ENCODE measurements around the gene TPX2. TPM values are rescaled to one million over a fixed set of nuclear protein-coding genes. Genes with fewer than 3 reads are reported as not detected.

TPX2 gene
- polyA plus RNA-seq, 1 of the 3 experiments (the other 2 are of a cell fraction): 17.1 TPM

- Histone ChIP-seq H3K27ac (ENCODE audit: low read depth in 2 of 2, low read length in 1 of 2) (peak overlapping the region; percentile 98 to 100), H3K4me3 (ENCODE audit: low read depth in 2 of 2, low read length in 1 of 2) (peak overlapping the region; percentile 59 to 81), H3K27me3 (ENCODE audit: insufficient read depth) (no peaks in the 10 kb centered on the region), H3K36me3 (replicated peaks in 1 of 2; ENCODE audit: control insufficient read depth in 1 of 2, insufficient read depth in 2 of 2, low read length in 1 of 2) (peaks cover 25 to 29% of the 10 kb centered on the region in 2 experiments), H3F3A (replicated peaks; ENCODE audit: insufficient read depth) (peaks cover 14% of the 10 kb centered on the region), H2AFZ (ENCODE audit: low read depth) (0 out of 2 replicates have a peak overlapping the region, but pooled peaks have one; percentile 71), H3K4me1 (ENCODE audit: control insufficient read depth in 1 of 2, insufficient read depth in 2 of 2, low read depth in 1 of 2, low read length in 1 of 2) (peaks cover 18 to 35% of the 10 kb centered on the region in 2 experiments), H3K79me2 (ENCODE audit: insufficient read depth) (peaks cover 48% of the 10 kb centered on the region), H3K9ac (peak overlapping the region; percentile 100), H4K20me1 (ENCODE audit: insufficient read depth) (no peaks in the 10 kb centered on the region), H3K9me3 (no peaks in the 10 kb centered on the region), H3K4me2 (peak overlapping the region; percentile 97), H3K9me2 (no peaks in the 10 kb centered on the region)
- ChIA-PET CTCF (interaction anchor here (0.6 to 11.2 kb wide), 49 partner anchors 10 to 175 kb away, joined by 3 to 288 read pairs (median 6); partner anchors contain the start of genes ID1 and TPX2), POLR2A (interaction anchor here (0.6 to 3.4 kb wide), 18 partner anchors 10 to 166 kb away, joined by 3 to 31 read pairs (median 4); partner anchors contain the start of genes ID1 and TPX2)
- peak; percentile 73 for TF ChIP-seq GABPA (IDR thresholded peaks at IDR 0.05; ENCODE audit: low read depth)
- no peak; the same call in 1 of the 2 replicates for TF ChIP-seq YY1 (IDR thresholded peaks at IDR 0.05; ENCODE audit: low read depth)
- peak; percentile 43; the same call in 1 of the 2 replicates for TF ChIP-seq SIN3A (IDR thresholded peaks at IDR 0.05; ENCODE audit: borderline replicate concordance, low read depth, low read length)
- TF ChIP-seq RXRA (IDR thresholded peaks at IDR 0.05; ENCODE audit: borderline replicate concordance, low read depth): no peak
- no peak for TF ChIP-seq EP300 (IDR thresholded peaks at IDR 0.05; ENCODE audit: borderline replicate concordance in 1 of 2, low read depth in 1 of 2, low read length in 1 of 2)
- no peak; the same call in 1 of the 2 replicates for TF ChIP-seq FOXM1 (IDR thresholded peaks at IDR 0.05; ENCODE audit: low read depth)
- no peak for TF ChIP-seq MEF2A (IDR thresholded peaks at IDR 0.05; ENCODE audit: borderline replicate concordance, low read depth)
- peak; percentile 99 for TF ChIP-seq PBX3 (IDR thresholded peaks at IDR 0.05)
- TF ChIP-seq FOXJ3 (CRISPR knock-in tag; IDR thresholded peaks at IDR 0.05): no peak
- TF ChIP-seq CHD2 (IDR thresholded peaks at IDR 0.05; ENCODE audit: low read length, partially characterized antibody): peak; percentile 73
- TF ChIP-seq JUND (IDR thresholded peaks at IDR 0.05): no peak
- TF ChIP-seq NRF1 (IDR thresholded peaks at IDR 0.05; ENCODE audit: low read depth, low read length): peak; percentile 40; the same call in 1 of the 2 replicates
- TF ChIP-seq RCOR1 (IDR thresholded peaks at IDR 0.05; ENCODE audit: low read length): 0 out of 2 replicates have a peak, but pooled peaks have one; percentile 15
- peak; percentile 45; the same call in 1 of the 2 replicates for TF ChIP-seq TAF1 (IDR thresholded peaks at IDR 0.05; ENCODE audit: borderline replicate concordance, low read depth, low read length)
- peak; percentile 91 for TF ChIP-seq SMC3 (IDR thresholded peaks at IDR 0.05; ENCODE audit: low read depth, low read length)
- TF ChIP-seq MXI1 (IDR thresholded peaks at IDR 0.05; ENCODE audit: low read depth, low read length): peak; percentile 75
- no peak for TF ChIP-seq USF1 (IDR thresholded peaks at IDR 0.05; ENCODE audit: borderline replicate concordance, low read depth)
- peak; percentile 94 for TF ChIP-seq RAD21 (IDR thresholded peaks at IDR 0.05; ENCODE audit: low read length)
- peak; percentile 62; the same call in 1 of the 2 replicates for TF ChIP-seq ELF1 (IDR thresholded peaks at IDR 0.05)
- TF ChIP-seq IRF3 (IDR thresholded peaks at IDR 0.05; ENCODE audit: low read depth, low read length): peak; percentile 79
- no peak; the same call in 1 of the 2 replicates for TF ChIP-seq RFX5 (IDR thresholded peaks at IDR 0.05; ENCODE audit: low read length)
- TF ChIP-seq NFIC (IDR thresholded peaks at IDR 0.05; ENCODE audit: borderline replicate concordance): no peak
- TF ChIP-seq CTCF (IDR thresholded peaks at IDR 0.05): peak; percentile 94
- peak; percentile 5; the same call in 1 of the 2 replicates for TF ChIP-seq MAX (IDR thresholded peaks at IDR 0.05; ENCODE audit: low read depth)
- no peak for TF ChIP-seq TCF12 (IDR thresholded peaks at IDR 0.05)
- DNase-seq: peak; percentile 99
- WGBS (ENCODE audit: low lambda C conversion rate): under 1% methylated on average over 18 of the region's 77 CpGs
These were observed 15.6 kb upstream of the TPX2 start for GRCh38 chr20:31723319-31724078.
